KBM-7 (cell line): Measurements from ENCODE around the gene CAPN10.

ENCODE experiments used
- DNase-seq: peaks from one replicate; pipeline ENCODE4 v3.0.0-alpha.2; 2015
- in situ Hi-C: fragments of 300-500 bp; cut with MboI; formaldehyde crosslinking; loops from 2 replicates; pipeline ENCODE4 v1.14.3; 2020; ENCODE audit warnings: low sequenced_read_pairs, low pct_unique_long_range_greater_than_20kb, mixed read lengths

CAPN10 gene

DNA sequence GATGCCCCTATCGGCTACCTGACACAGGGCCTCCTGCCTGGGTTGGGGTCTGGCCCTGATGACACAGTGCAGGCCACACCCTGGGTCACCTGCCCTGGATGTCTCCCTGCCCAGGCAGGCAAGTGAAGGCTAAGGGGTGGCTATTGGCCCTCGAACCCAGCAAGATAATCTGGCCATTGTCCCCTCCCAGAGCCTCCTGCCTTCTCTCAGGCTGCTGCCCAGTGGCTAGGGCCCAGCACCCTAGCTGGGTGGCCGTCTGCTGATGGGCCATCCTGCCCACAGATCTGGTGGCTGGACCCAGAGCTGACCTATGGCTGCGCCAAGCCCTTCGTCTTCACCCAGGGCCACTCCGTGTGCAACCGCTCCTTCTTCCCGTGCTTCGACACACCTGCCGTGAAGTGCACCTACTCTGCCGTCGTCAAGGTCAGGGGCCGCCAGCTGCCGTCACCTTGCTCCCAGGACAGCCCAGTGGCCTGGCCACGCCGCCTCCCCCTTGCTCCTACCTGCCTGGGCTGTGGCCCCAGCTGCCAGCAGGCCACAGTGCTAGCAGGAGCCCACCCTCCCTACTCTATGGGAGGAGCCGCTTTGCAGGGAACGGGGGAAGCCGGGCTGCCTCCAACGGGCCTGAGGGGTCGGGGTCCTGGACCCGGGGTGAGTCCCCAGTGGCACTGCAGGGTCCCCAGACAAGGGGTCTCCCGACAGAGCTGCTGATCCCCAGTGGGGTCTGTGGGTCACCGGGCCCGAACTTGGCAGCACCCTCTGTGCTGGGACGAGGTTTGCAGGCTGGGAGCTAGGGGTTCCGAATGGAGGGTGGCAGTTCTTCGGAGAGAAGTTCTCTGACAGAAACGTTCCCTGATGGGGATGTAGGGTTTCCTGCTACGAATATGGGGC lies 14.1 kb upstream of the CAPN10 start:
- no peak for DNase-seq
- in situ Hi-C loops, result no loop called here

DNA sequence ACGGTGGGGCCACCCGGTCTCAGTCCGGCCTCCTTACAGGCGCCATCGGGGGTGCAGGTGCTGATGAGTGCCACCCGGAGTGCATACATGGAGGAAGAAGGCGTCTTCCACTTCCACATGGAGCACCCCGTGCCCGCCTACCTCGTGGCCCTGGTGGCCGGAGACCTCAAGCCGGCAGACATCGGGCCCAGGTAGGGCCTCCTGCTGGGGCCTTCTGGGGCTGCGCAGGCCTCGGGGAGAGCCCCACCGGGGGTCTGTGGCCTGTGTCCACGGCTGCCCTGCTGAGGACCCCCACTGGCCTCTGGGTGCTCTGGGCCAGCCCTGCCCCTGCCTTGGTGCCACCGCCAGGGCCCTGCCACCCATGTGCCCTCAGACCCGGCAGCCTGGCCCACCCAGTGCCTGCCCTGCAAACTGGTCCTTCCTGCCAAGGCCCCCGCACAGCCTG lies 13.4 kb upstream of the CAPN10 start:
- no peak for DNase-seq
- in situ Hi-C loops, result no loop called here

DNA sequence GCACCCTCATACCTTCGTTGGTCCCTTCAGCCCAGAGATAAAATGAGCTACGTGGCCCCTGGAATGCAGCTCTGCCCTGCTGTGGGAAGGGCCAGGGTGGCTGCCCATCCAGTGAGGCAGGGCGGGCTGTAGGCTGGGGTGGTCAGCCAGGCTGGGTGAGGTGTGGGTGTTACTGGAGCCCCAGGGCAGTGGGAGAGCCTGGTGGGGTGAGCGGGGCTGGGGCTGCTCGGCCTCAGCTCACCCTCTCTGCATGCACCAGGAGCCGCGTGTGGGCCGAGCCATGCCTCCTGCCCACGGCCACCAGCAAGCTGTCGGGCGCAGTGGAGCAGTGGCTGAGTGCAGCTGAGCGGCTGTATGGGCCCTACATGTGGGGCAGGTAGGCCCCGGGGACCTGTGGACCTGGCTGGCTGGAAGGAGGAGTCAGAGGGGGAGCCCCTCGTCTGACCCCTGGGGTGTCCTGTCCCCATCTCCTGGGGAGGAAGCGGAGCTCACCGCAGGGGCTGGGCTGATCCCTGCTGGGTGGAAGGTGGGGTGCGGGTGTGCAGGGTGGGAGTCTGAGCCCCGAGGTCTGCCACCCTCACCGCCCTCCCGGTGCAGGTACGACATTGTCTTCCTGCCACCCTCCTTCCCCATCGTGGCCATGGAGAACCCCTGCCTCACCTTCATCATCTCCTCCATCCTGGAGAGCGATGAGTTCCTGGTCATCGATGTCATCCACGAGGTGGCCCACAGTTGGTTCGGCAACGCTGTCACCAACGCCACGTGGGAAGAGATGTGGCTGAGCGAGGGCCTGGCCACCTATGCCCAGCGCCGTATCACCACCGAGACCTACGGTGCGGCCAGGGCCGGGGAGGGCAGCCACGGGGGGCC lies 12.8 kb upstream of the CAPN10 start:
- in situ Hi-C loops, result no loop called here
- DNase-seq, result no peak

DNA sequence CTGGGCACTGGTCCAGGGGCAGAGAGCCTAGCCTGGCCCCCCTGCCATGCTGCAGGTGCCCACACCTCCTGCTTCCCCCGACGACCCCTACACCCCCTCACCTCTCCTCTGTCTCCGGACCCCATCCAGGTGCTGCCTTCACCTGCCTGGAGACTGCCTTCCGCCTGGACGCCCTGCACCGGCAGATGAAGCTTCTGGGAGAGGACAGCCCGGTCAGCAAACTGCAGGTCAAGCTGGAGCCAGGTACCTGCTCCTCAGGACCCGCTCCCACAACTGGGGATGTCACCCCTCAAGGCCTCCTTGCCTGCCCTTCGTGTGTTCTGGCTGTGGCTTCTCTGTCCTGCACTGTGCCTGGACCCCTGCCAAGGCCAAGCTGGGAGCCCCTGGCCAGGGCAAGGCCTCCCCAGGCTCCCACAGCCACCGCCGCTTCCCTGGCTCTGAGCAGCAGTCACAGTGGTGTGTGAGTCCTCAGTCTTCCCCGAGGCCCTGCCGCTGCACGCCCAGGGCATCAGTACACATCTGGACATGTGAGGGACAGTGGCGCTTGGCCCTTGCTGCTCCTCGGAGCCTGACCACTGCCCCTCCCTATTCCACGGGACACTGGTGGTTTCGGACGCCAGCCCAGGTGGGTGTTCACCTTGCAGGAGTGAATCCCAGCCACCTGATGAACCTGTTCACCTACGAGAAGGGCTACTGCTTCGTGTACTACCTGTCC lies 12.0 kb upstream of the CAPN10 start:
- in situ Hi-C loops, result no loop called here
- no peak for DNase-seq

DNA sequence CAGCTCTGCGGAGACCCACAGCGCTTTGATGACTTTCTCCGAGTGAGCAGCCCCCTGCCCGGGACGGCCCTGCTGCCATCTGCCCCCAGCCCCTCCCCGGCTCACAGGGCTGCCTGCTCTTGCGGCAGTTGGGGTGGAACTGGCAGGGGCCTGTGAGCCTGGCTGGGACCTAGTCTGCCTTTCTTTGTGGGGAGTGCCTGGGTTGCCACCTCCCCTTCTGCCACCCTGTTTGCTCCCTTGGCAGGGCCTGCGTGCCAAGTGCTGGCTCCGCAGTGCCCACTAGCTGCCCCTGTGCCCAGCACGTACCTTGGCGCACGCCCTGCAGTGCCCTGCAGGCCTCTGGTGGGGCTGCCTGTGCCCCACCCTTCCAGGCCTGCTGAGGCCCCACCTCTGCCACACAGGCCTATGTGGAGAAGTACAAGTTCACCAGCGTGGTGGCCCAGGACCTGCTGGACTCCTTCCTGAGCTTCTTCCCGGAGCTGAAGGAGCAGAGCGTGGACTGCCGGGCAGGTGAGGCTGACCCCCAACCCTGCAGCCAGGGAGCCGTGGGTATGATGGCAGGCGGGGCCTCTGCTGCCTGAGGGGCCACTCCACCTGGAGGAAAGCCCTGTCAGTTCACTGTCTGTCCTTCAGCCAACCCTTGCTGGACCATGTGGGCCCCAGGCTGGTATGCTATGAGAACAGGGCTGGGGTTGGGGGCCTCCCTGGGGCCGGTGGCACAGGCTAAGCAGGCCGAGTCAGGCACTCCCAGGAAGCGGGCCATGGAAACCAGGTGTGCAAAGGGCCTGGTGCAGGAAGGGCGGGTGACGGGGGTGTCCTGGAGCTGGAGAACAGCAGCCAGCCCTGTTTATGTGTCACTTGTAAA lies 11.2 kb upstream of the CAPN10 start:
- DNase-seq, result no peak
- in situ Hi-C loops, result no loop called here

DNA sequence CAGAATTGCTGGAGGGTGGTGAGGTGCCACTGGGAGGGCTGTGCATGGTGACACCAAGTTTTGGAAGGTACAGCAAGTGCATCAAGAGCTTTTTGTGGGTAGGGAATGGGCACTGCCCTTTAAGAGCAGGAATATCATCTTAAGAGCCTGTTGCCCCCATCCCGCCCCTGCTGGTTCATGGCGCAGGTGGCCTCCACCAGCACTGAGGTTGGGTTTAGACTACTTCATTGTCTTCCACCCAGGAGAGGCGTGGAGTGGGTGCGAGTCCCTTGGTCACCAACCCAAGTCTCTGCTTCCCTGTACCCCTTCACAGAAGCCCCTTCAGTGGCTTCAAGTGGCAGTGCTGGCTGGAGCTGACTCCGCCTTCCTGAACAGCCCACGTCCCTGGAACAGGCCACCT lies 10.5 kb upstream of the CAPN10 start:
- in situ Hi-C loops, result no loop called here
- no peak for DNase-seq

DNA sequence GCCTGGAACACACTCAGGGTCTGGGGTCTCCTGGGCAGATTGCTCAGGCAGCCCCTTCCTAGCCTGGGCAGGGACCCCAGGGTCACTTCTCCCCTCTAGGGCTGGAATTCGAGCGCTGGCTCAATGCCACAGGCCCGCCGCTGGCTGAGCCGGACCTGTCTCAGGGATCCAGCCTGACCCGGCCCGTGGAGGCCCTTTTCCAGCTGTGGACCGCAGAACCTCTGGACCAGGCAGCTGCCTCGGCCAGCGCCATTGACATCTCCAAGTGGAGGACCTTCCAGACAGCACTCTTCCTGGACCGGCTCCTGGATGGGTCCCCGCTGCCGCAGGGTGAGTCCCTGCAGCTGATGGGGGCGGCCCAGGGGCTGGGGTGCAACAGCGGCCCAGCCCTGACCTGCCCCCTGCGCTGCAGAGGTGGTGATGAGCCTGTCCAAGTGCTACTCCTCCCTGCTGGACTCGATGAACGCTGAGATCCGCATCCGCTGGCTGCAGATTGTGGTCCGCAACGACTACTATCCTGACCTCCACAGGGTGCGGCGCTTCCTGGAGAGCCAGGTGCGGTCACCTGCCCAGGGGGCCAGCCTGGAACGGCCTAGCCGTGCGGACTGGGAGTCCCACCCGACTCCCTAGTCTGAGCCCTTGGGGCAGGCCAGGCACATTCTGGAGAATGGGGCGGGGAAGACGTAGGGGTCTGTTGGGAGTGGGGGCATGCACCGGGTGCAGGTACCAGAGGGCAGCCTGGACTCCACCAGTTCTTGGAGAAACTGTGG lies 9.9 kb upstream of the CAPN10 start:
- in situ Hi-C loops, result no loop called here

DNA sequence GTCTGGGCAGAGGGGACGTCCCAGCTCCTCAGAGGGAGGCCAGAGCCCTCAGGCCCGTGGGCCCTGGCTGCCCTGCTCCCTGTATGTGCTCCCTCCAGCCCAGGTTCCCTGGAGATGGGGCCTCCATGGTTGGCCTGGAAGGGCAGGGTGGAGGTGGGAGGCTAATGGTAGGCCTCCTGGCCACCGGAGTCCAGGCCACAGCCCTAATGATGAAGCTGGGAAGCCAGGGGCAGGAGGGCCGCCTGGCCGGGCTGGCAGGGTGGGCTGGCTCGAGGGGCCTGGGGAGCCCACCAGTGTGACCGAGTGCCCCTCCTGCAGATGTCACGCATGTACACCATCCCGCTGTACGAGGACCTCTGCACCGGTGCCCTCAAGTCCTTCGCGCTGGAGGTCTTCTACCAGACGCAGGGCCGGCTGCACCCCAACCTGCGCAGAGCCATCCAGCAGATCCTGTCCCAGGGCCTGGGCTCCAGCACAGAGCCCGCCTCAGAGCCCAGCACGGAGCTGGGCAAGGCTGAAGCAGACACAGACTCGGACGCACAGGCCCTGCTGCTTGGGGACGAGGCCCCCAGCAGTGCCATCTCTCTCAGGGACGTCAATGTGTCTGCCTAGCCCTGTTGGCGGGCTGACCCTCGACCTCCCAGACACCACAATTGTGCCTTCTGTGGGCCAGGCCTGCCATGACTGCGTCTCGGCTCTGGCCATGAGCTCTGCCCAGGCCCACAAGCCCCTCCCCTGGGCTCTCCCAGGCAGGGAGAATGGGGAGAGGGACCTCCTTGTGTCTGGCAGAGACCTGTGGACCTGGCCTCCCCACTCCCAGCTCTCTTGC lies 9.0 kb upstream of the CAPN10 start:
- no peak for DNase-seq
- in situ Hi-C loops, result no loop called here

More for the DNA sequence above, 9.9 kb upstream of the CAPN10 start:
- DNase-seq, result no peak

DNA sequence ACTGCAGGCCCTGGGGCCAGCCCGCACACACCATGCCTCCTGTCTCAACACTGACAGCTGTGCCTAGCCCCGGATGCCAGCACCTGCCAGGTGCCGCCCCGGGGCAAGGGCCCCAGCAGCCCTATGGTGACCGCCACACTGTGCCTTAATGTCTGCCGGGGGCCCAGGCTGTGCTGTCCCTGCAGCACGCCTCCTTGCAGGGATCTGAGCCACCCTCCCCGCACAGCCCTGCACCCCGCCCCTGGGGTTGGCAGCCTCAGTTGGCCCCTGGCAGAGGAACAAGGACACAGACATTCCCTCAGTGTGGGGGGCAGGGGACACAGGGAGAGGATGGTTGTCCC lies 8.5 kb upstream of the CAPN10 start:
- DNase-seq, result no peak
- in situ Hi-C loops, result no loop called here

DNA sequence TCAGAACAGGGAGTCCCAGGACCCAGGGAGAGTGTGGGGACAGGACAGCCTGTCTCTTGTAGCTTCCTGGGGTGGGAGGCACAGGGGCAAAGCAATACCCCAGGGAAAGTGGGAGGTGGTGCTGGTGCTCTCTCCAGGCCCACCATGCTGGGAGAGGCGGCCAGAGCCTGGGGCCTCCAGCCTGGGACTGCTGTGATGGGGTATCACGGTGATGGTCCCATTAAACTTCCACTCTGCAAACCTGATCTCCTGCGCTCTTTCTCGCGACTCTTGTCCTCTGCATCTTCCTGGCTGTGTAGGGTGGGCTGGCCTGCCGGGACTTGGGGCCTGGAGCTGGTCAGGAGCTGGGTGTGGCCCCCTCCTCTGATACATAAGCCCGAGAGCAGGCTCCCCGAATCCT lies 8.0 kb upstream of the CAPN10 start:
- in situ Hi-C loops, result no loop called here

DNA sequence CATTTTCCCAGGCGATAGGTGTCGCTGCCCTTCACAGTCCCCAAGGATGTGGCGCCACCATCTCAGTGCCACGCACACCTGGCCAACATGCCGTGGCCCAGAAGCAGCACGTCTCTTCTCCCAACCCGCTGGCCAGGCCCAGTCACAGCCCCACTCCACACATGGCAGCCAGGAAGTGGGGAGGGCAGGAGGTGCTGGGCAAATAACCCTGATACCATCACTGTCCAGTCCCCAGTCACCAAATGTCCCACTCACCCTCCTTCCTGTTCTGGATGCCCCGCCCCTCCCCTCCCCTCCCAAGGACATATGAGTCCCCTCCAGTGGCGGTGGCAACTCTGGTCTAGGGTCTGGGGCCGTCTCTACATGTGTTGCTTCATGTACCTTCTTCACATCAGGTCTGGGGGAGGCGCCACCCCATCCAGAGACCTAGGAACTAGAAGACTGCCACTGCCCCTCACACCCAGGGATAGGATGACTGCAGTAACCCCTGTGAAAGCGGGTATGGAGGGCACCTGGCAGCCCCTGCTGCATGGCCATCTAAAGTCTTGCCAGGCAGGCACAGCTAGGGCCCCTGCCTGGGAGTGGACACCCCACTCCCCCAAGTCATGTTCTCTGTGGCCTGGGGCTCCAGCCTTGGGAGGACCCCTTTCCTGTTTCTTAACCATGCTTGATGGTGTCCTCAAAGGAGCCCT lies 7.3 kb upstream of the CAPN10 start:
- in situ Hi-C loops, result no loop called here
- no peak for DNase-seq

More for the DNA sequence above, 8.0 kb upstream of the CAPN10 start:
- no peak for DNase-seq

DNA sequence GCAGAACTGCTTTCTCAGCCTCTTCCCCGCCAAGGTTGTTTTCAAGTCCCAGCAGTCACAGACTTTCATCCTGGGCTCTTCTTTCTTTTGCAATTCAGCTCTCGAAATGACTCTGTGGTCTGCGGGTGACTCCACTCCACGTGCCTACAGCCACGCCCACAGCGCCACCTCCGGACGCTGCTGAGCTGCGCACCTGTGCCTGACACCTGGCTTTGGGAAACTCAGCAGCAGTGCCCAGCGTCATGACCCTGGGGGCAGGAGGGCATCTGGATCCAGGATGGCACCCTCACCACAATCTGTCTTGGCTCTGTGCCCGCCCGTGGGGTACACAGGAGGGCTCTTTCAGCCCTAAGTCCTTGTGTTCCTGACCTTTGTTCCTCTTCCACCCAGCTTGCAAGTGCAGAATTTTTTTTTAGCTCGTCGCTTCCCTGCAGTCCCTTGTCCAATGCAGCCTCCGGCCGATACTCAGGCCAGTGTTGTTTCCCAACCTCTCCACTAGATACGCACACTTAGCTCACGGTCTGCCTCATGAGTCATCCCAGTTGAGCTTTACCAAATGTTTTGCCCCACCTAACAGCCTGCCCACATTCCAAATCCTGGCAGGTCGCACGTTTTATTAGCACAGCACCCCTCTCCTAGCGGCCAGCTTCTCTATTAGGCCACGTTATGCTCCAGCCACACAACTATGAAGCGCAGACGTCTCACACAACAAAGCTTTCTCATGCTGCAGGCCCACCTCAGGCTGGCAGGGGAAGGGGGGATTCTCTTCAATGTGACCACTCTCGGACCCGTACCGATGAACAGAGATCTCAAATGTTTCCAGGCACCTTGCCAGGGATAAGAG lies 6.5 kb upstream of the CAPN10 start:
- DNase-seq, result peak; percentile 72
- in situ Hi-C loops, result no loop called here

DNA sequence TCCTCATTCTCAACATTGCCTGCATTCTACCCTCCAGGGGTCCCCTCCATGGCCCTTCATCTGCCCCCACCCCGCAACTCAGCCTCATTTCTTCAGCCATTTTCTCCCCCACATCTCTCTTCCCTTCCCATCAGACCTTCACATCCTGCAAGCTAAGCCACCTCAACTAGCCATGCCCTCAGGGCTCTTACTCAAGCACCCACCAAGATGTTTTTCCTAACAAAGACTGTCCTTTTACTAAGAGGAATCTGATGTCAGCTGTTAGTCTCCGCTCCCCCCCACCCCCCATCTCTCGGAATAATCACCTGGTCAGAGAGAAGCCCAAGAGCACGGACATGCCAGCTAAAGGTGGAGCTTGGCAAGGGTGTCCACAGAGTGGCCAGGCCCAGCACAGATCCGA lies 4.7 kb upstream of the CAPN10 start:
- in situ Hi-C loops, result no loop called here
- no peak for DNase-seq

DNA sequence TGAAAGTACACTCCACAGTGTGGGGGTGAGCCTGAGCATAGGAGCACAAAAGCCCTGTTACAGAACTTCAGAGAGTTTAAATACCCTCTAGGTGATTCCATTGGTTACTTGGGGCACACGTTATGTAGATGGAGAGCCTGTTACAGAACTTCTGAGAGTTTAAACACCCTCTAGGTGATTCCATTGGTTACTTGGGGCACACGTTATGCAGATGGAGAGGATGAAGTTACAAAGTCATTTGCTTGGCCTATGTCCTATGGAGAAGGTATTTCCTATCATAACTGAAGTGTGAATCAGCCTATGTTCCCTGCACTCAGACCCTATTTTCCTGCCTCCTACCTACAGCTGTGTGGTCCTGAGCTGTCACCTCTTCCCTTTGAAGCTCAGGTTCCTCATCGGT lies 3.8 kb upstream of the CAPN10 start:
- DNase-seq, result no peak
- in situ Hi-C loops, result no loop called here

DNA sequence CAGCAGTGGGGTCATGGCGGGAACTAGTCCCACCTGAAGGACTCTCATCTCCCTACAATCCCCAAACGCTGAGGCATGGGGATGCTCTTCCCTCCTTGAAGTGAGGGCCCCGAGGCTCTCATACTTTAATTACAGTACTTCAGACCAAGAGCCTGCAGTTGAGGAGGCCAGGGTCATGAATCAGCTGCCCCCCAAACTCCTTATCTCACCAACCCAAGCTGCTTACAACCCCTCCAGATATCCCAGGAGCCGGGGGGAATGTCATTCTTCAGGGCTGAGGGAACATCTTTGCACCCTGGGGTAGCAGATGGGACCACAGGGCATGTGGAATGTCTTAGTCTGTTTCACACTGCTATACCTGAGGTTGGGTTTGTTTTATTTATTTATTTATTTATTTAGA lies 2.8 kb upstream of the CAPN10 start:
- in situ Hi-C loops, result no loop called here
- no peak for DNase-seq

DNA sequence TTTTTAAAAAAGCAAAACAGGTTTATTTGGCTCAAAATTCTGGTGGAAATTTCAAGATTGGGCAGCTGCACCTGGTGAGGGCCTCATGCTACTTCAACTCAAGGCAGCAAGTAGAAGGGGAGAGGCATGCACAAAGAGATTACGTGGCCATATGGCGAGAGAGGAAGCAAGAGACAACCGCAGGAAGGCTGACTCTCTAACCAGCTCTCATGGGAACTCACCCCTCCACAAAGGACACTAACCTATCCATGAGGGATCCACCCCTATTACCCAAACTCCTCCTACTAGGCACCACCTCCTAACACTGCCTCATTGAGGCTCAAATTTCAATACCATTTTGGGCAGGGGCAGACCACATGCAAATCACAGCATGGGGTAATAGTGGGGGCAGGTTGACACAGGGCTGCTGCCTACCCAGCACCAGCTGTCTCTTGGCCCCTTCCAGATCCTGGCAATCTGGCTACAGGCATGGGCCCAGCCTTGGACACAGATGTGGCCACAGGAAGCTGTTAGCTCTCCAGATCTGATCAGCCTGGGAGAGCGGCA lies 2.0 kb upstream of the CAPN10 start:
- DNase-seq, result peak; percentile 98

More for the DNA sequence above, 2.0 kb upstream of the CAPN10 start:
- in situ Hi-C loops, result no loop called here
